Stimulated activated naive CD8-positive, alpha-beta T cell treated with anti-CD3 and anti-CD28 coated beads, Interleukin-15, amount 100 ng/mL, for 72 hours (primary cell): ENCODE data around the gene SGIP1.

Experiments used
- ATAC-seq: fragments of 150-1000 bp; cut with Tn5 transposase; 2 replicates; pipeline ENCODE4 v1.10.0; 2021; ENCODE audit warnings: mild to moderate bottlenecking, moderate library complexity
- DNase-seq, 2 donors: peaks; one replicate each; pipeline ENCODE4 v3.0.0; 2021 to 2022
- H3K27ac Mint-ChIP-seq, 2 donors: one replicate each; pipeline ENCODE4 v1.8.0; 2022; ENCODE audit warnings: mild to moderate bottlenecking in 2 of 2, mixed read lengths in 2 of 2, moderate library complexity in 2 of 2
- H3K27me3 Mint-ChIP-seq: one replicate; pipeline ENCODE4 v1.8.0; 2022; ENCODE audit warnings: mixed read lengths
- H3K4me1 Mint-ChIP-seq: one replicate; pipeline ENCODE4 v1.8.0; 2022; ENCODE audit warnings: mild to moderate bottlenecking, mixed read lengths
- H3K4me3 Mint-ChIP-seq, 2 donors: one replicate each; pipeline ENCODE4 v1.8.0; 2022; ENCODE audit warnings: mild to moderate bottlenecking in 2 of 2, mixed read lengths in 2 of 2, moderate library complexity in 1 of 2
- H3K9me3 Mint-ChIP-seq, 2 donors: one replicate each; pipeline ENCODE4 v1.8.0; 2022; ENCODE audit warnings: mixed read lengths in 2 of 2

Gene SGIP1

GRCh38 chr1:66641891-66642473, 108.0 kb downstream of the SGIP1 start:
- H3K9me3 Mint-ChIP-seq, result no peaks in the 10 kb centered on the region
- H3K4me3 Mint-ChIP-seq, result no peak overlapping the region
- ATAC-seq (no peak), DNase-seq (no peak)
- H3K27me3 Mint-ChIP-seq, result peaks cover 9% of the 10 kb centered on the region
- no peak overlapping the region for H3K27ac Mint-ChIP-seq
- H3K4me1 Mint-ChIP-seq, result peaks cover 6% of the 10 kb centered on the region

GRCh38 chr1:66642992-66643391, 109.0 kb downstream of the SGIP1 start:
- ATAC-seq, result no peak
- peaks cover 6% of the 10 kb centered on the region for H3K4me1 Mint-ChIP-seq
- H3K27ac Mint-ChIP-seq, result no peak overlapping the region
- peaks cover 9% of the 10 kb centered on the region for H3K27me3 Mint-ChIP-seq
- H3K4me3 Mint-ChIP-seq, result no peak overlapping the region
- no peaks in the 10 kb centered on the region for H3K9me3 Mint-ChIP-seq
- DNase-seq, result no peak

- DNase-seq (no peak), ATAC-seq (no peak)
- Mint-ChIP-seq H3K27ac (no peak overlapping the region), H3K9me3 (no peaks in the 10 kb centered on the region), H3K4me1 (peaks cover 6% of the 10 kb centered on the region), H3K4me3 (no peak overlapping the region), H3K27me3 (peaks cover 9% of the 10 kb centered on the region)
Measured at GRCh38 chr1:66644331-66644730, 110.4 kb downstream of the SGIP1 start.

GRCh38 chr1:66648901-66649595, 115.1 kb downstream of the SGIP1 start:
- Mint-ChIP-seq H3K27ac (no peak overlapping the region), H3K4me1 (no peaks in the 10 kb centered on the region), H3K9me3 (no peaks in the 10 kb centered on the region), H3K27me3 (peaks cover 7% of the 10 kb centered on the region), H3K4me3 (no peak overlapping the region)
- DNase-seq (no peak), ATAC-seq (no peak)

GRCh38 chr1:66652556-66652955, 118.6 kb downstream of the SGIP1 start:
- Mint-ChIP-seq H3K4me3 (no peak overlapping the region), H3K27me3 (peaks cover 7% of the 10 kb centered on the region)

GRCh38 chr1:66654643-66655042, 120.7 kb downstream of the SGIP1 start:
- ATAC-seq (no peak), DNase-seq (no peak)
- Mint-ChIP-seq H3K27ac (no peak overlapping the region), H3K4me3 (no peak overlapping the region), H3K4me1 (no peaks in the 10 kb centered on the region), H3K9me3 (no peaks in the 10 kb centered on the region), H3K27me3 (peaks cover 7% of the 10 kb centered on the region)

More at GRCh38 chr1:66652556-66652955, 118.6 kb downstream of the SGIP1 start:
- Mint-ChIP-seq H3K9me3 (no peaks in the 10 kb centered on the region), H3K27ac (no peak overlapping the region), H3K4me1 (no peaks in the 10 kb centered on the region)
- no peak for ATAC-seq
- no peak for DNase-seq

- Mint-ChIP-seq H3K4me1 (no peaks in the 10 kb centered on the region), H3K27me3 (no peaks in the 10 kb centered on the region), H3K27ac (no peak overlapping the region), H3K4me3 (no peak overlapping the region), H3K9me3 (no peaks in the 10 kb centered on the region)
- DNase-seq (no peak), ATAC-seq (no peak)
Measured at GRCh38 chr1:66671455-66671854, 137.5 kb downstream of the SGIP1 start.

GRCh38 chr1:66676613-66677298, 142.8 kb downstream of the SGIP1 start:
- DNase-seq (no peak), ATAC-seq (no peak)
- no peaks in the 10 kb centered on the region for H3K4me1 Mint-ChIP-seq

GRCh38 chr1:66678146-66678545, 144.2 kb downstream of the SGIP1 start:
- Mint-ChIP-seq H3K27ac (no peak overlapping the region), H3K4me1 (no peaks in the 10 kb centered on the region), H3K4me3 (no peak overlapping the region), H3K9me3 (no peaks in the 10 kb centered on the region), H3K27me3 (no peaks in the 10 kb centered on the region)
- ATAC-seq (no peak), DNase-seq (no peak)

More at GRCh38 chr1:66676613-66677298, 142.8 kb downstream of the SGIP1 start:
- Mint-ChIP-seq H3K27ac (no peak overlapping the region), H3K4me3 (no peak overlapping the region), H3K27me3 (no peaks in the 10 kb centered on the region), H3K9me3 (no peaks in the 10 kb centered on the region)

- no peak for ATAC-seq
- peaks cover under 1% of the 10 kb centered on the region for H3K4me1 Mint-ChIP-seq
- no peaks in the 10 kb centered on the region for H3K27me3 Mint-ChIP-seq
- no peak overlapping the region for H3K27ac Mint-ChIP-seq
- H3K9me3 Mint-ChIP-seq, result no peaks in the 10 kb centered on the region
- DNase-seq, result no peak
- H3K4me3 Mint-ChIP-seq, result no peak overlapping the region
Measured at GRCh38 chr1:66679140-66679539, 145.2 kb downstream of the SGIP1 start.

GRCh38 chr1:66681686-66682085, 147.7 kb downstream of the SGIP1 start:
- no peaks in the 10 kb centered on the region for H3K27me3 Mint-ChIP-seq
- H3K4me3 Mint-ChIP-seq, result no peak overlapping the region
- ATAC-seq (no peak), DNase-seq (no peak)
- no peaks in the 10 kb centered on the region for H3K9me3 Mint-ChIP-seq
- peak overlapping the region in 1 of 2 donors; percentile 59 for H3K27ac Mint-ChIP-seq
- peaks cover 6% of the 10 kb centered on the region for H3K4me1 Mint-ChIP-seq

- Mint-ChIP-seq H3K27ac (peak overlapping the region in 1 of 2 donors; percentile 59), H3K9me3 (no peaks in the 10 kb centered on the region), H3K27me3 (no peaks in the 10 kb centered on the region), H3K4me1 (peaks cover 6% of the 10 kb centered on the region), H3K4me3 (no peak overlapping the region)
- ATAC-seq (no peak), DNase-seq (no peak)
Measured at GRCh38 chr1:66682106-66682505, 148.2 kb downstream of the SGIP1 start.

GRCh38 chr1:66684353-66684752, 150.4 kb downstream of the SGIP1 start:
- ATAC-seq, result no peak
- no peak for DNase-seq
- Mint-ChIP-seq H3K27ac (peak overlapping the region in 1 of 2 donors; percentile 2), H3K4me3 (no peak overlapping the region), H3K27me3 (no peaks in the 10 kb centered on the region), H3K4me1 (peaks cover 6% of the 10 kb centered on the region), H3K9me3 (no peaks in the 10 kb centered on the region)

GRCh38 chr1:66685265-66685664, 151.3 kb downstream of the SGIP1 start:
- Mint-ChIP-seq H3K9me3 (no peaks in the 10 kb centered on the region), H3K4me3 (no peak overlapping the region), H3K4me1 (peaks cover 6% of the 10 kb centered on the region), H3K27me3 (no peaks in the 10 kb centered on the region), H3K27ac (no peak overlapping the region)
- DNase-seq, result no peak
- no peak for ATAC-seq

- Mint-ChIP-seq H3K9me3 (no peaks in the 10 kb centered on the region), H3K27me3 (no peaks in the 10 kb centered on the region), H3K27ac (no peak overlapping the region), H3K4me3 (no peak overlapping the region), H3K4me1 (peaks cover 6% of the 10 kb centered on the region)
- ATAC-seq, result no peak
- no peak for DNase-seq
Measured at GRCh38 chr1:66685670-66686069, 151.7 kb downstream of the SGIP1 start.

GRCh38 chr1:66686406-66686805, 152.5 kb downstream of the SGIP1 start:
- no peak for DNase-seq
- Mint-ChIP-seq H3K4me3 (no peak overlapping the region), H3K9me3 (no peaks in the 10 kb centered on the region), H3K4me1 (peaks cover 6% of the 10 kb centered on the region), H3K27ac (no peak overlapping the region), H3K27me3 (no peaks in the 10 kb centered on the region)
- ATAC-seq, result no peak
